Ovary (tissue), 9 donors: ENCODE results near the gene FARP2. TPM values are rescaled to one million over a fixed set of nuclear protein-coding genes. Genes with fewer than 3 reads are reported as not detected.
"Not testable (repeated sequence)": the region's sequence is repeated elsewhere in the genome, so short reads cannot be mapped to it uniquely, and the experiment has no call there.

Experiments used
- DNase-seq, 5 donors: peaks; one replicate each; pipeline ENCODE4 v3.0.0-alpha.2; 2019 to 2020
- H3K27ac ChIP-seq, 2 donors: fragments of 200-600 bp; one replicate each; pipeline versions ENCODE4 v1.5.1 to v1.8.0; 2019 to 2022
- H3K27me3 ChIP-seq: fragments of 200-600 bp; one replicate; pipeline ENCODE4 v1.8.0; 2022
- H3K36me3 ChIP-seq: fragments of 200-600 bp; sonication (generic); one replicate; pipeline ENCODE4 v1.5.1; 2019
- H3K4me1 ChIP-seq: one replicate; pipeline ENCODE4 v1.8.1; 2013; ENCODE audit warnings: mild to moderate bottlenecking, moderate library complexity; ENCODE audit not compliant: insufficient read depth
- H3K4me3 ChIP-seq: fragments of 200-600 bp; sonication (generic); one replicate; pipeline ENCODE4 v1.5.1; 2017
- H3K9me3 ChIP-seq, 2 donors: fragments of 200-600 bp in 1 of 2; sonication (generic) in 1 of 2; one replicate each; pipeline versions ENCODE4 v1.5.1 to v1.8.1; 2013 to 2019; ENCODE audit warnings: mild to moderate bottlenecking in 1 of 2, moderate library complexity in 1 of 2
- CTCF ChIP-seq, 3 donors: fragments of 450-650 bp in 2 of 3; fragments of 200-600 bp in 1 of 3; IDR thresholded peaks; one replicate each; pipeline versions ENCODE4 v1.5.1 to v1.8.0; 2016 to 2022; ENCODE audit warnings: antibody characterized with exemption in 3 of 3, mild to moderate bottlenecking in 1 of 3
- EP300 ChIP-seq: sonication (generic); formaldehyde crosslinking; IDR thresholded peaks from one replicate; pipeline ENCODE4 v1.6.1; 2017; ENCODE audit warnings: antibody characterized with exemption
- POLR2A ChIP-seq: fragments of 450-650 bp; IDR thresholded peaks from one replicate; pipeline ENCODE4 v1.6.1; 2017; ENCODE audit warnings: antibody characterized with exemption, mild to moderate bottlenecking, moderate library complexity
- WGBS, 3 donors: extraction: QIAGEN DNeasy Blood & Tissue Kit in 1 of 3; methylation state at CpG; one replicate each; pipeline versions ENCODE4 v1.1.5 to v1.1.7; 2013 to 2017; 5-methylcytosine and 5-hydroxymethylcytosine counted together
- intact Hi-C, 4 donors: fragments of 100-400 bp; cut with DNase I; formaldehyde crosslinking; loops; one replicate each; pipeline versions ENCODE4 v1.11.0 to v1.15.1; 2022 to 2023
- polyA plus RNA-seq, 2 donors: library from polyadenylated mRNA; stranded (reverse); fragments of 200-250 nt in 1 of 2; fragments of 350-450 nt in 1 of 2; fragmentation: Illumina TruSeq in 1 of 2; extraction: RNeasy Lipid Tissue Mini Kit (QIAGEN cat#74804) in 1 of 2; gene quantifications; one replicate each; pipeline ENCODE4 v1.2.3, GENCODE V29; 2013 to 2014
- total RNA-seq, 7 donors: library from RNA; depleted of rRNA in 2 of 7; stranded (reverse); fragments of >200 nt in 2 of 7; fragmentation: NEBNext Ultra II Directional in 3 of 7; extraction: Animal tissue kit (Norgen Biotek cat#: 25700) in 3 of 7; gene quantifications; one replicate each; pipeline versions ENCODE4 v1.1.0 to v1.2.4, GENCODE V29; 2016 to 2023
- donor health status: DM: no; HTN: no; CAD: no; lungs with moderate emphysema.
- donor health status: DM: no; HTN: no; CAD: no.
- donor health status: Bipolar disorder and iron deficiency.
- donor health status: DM: yes; HTN: yes; CAD: no.
- donor health status: DM: no; HTN: no; CAD: no.
- donor health status: DM: yes; HTN: yes; CAD: no.

FARP2 gene
- total and polyA plus RNA-seq, 9 donors = 13.5 to 62.1 (median 39.5) TPM

- 92 to 95% (median 94%) methylated on average over 1 of the region's 1 CpG for WGBS, 3 donors
- Histone ChIP-seq H3K27me3 (no peaks in the 10 kb centered on the region), H3K4me3 (no peak overlapping the region), H3K4me1 (no peaks in the 10 kb centered on the region), H3K36me3 (no peaks in the 10 kb centered on the region), H3K9me3 (no peaks in the 10 kb centered on the region), H3K27ac (no peak overlapping the region)
- no peak for DNase-seq
- intact Hi-C loops = no loop called here
- TF ChIP-seq EP300 = no peak
- TF ChIP-seq POLR2A = no peak
- no peak for TF ChIP-seq CTCF (IDR thresholded peaks at IDR 0.05)
Measured at GRCh38 chr2:241422350-241422749, 66.3 kb downstream of the FARP2 start.

- H3K27me3 ChIP-seq, DNase-seq, H3K9me3 ChIP-seq, H3K36me3 ChIP-seq, H3K27ac ChIP-seq, H3K4me1 ChIP-seq, intact Hi-C loops, H3K4me3 ChIP-seq: not testable (repeated sequence)
- WGBS, 3 donors = 46 to 96% (median 95%) methylated on average over 1 of the region's 1 CpG
Measured at GRCh38 chr2:241423489-241423888, 67.4 kb downstream of the FARP2 start.

GRCh38 chr2:241425368-241425767, 69.3 kb downstream of the FARP2 start:
- H3K36me3 ChIP-seq = no peaks in the 10 kb centered on the region

GRCh38 chr2:241430178-241430577, 74.1 kb downstream of the FARP2 start:
- WGBS, 3 donors = 91 to 93% (median 91%) methylated on average over 2 of the region's 2 CpGs
- intact Hi-C loops = no loop called here
- no peaks in the 10 kb centered on the region for H3K9me3 ChIP-seq
- peaks cover 3% of the 10 kb centered on the region for H3K4me1 ChIP-seq
- no peak for TF ChIP-seq EP300
- TF ChIP-seq CTCF (IDR thresholded peaks at IDR 0.05) = no peak
- TF ChIP-seq POLR2A = no peak
- H3K4me3 ChIP-seq = no peak overlapping the region
- H3K36me3 ChIP-seq = no peaks in the 10 kb centered on the region
- H3K27me3 ChIP-seq = no peaks in the 10 kb centered on the region
- no peak for DNase-seq
- H3K27ac ChIP-seq = no peak overlapping the region

More at GRCh38 chr2:241425368-241425767, 69.3 kb downstream of the FARP2 start:
- intact Hi-C loops = no loop called here
- no peak for DNase-seq
- Histone ChIP-seq H3K27me3 (no peaks in the 10 kb centered on the region), H3K4me3 (no peak overlapping the region), H3K27ac (no peak overlapping the region), H3K4me1 (peaks cover 3% of the 10 kb centered on the region), H3K9me3 (no peaks in the 10 kb centered on the region)
- WGBS, 3 donors = 89 to 98% (median 95%) methylated on average over 3 of the region's 3 CpGs
- no peak for TF ChIP-seq POLR2A
- TF ChIP-seq CTCF (IDR thresholded peaks at IDR 0.05) = no peak
- no peak for TF ChIP-seq EP300

- H3K27ac ChIP-seq = no peak overlapping the region
- H3K27me3 ChIP-seq = no peaks in the 10 kb centered on the region
- TF ChIP-seq CTCF (IDR thresholded peaks at IDR 0.05) (no peak), POLR2A (no peak), EP300 (no peak)
- DNase-seq = no peak
- H3K4me3 ChIP-seq = no peak overlapping the region
- H3K9me3 ChIP-seq = no peaks in the 10 kb centered on the region
- intact Hi-C loops = no loop called here
- H3K4me1 ChIP-seq = peaks cover 3% of the 10 kb centered on the region
- 73 to 87% (median 84%) methylated on average over 6 of the region's 6 CpGs for WGBS, 3 donors
- no peaks in the 10 kb centered on the region for H3K36me3 ChIP-seq
Measured at GRCh38 chr2:241432824-241433448, 76.9 kb downstream of the FARP2 start.
